ENCODE measurements around the gene EEF1A1.
"Not testable (repeated sequence)": the region's sequence is repeated elsewhere in the genome, so short reads cannot be mapped to it uniquely, and the experiment has no call there.

Gene EEF1A1

GRCh38 chr6:73537677-73538076 lies 16.8 kb upstream of the EEF1A1 start:
- DNase-seq (ENCODE audit: low read depth) = no peak

- DNase-seq (ENCODE audit: low read depth) = no peak
These were observed 13.8 kb upstream of the EEF1A1 start for GRCh38 chr6:73534628-73535027.

- DNase-seq (ENCODE audit: low read depth) = no peak
These were observed 11.5 kb upstream of the EEF1A1 start for GRCh38 chr6:73532293-73532692.

- DNase-seq (ENCODE audit: low read depth) = no peak
These were observed 8.1 kb upstream of the EEF1A1 start for GRCh38 chr6:73528897-73529296.

DNA sequence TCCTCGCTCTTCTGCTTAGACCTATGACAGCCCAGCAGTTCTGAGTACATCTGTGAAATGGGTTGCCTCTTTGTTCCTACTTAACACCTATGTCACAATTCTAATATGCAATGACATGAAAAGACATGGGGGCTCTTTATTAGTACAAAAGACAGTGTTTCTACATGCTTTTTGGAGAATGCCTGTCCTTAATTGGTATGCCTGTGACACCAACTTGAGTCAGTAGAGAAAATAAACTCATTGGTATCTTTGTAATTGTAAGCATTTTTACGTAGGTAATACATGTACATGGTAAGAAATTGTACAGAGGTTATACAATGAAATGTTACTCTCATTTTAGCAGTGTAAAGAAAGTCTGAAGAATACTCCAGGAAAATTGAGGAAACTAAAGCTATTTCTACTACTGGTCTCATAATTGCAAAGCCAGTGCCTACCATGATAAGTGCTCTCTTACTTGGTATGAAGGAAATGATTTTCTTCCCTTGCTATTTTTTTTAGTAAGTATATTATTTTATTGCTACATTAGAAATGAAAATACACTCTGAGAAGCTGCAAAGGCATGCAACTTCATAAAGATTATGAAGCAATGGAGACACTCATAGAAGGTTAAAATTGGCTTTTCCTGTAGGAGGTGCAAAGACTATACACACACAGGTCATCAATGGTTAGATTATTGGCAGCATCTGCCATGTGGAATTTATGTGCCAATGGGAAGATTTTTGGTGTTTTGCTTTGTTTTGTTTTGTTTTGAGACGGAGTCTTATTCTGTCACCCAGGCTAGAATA lies 4.9 kb upstream of the EEF1A1 start:
- no peak for DNase-seq (ENCODE audit: low read depth)

DNA sequence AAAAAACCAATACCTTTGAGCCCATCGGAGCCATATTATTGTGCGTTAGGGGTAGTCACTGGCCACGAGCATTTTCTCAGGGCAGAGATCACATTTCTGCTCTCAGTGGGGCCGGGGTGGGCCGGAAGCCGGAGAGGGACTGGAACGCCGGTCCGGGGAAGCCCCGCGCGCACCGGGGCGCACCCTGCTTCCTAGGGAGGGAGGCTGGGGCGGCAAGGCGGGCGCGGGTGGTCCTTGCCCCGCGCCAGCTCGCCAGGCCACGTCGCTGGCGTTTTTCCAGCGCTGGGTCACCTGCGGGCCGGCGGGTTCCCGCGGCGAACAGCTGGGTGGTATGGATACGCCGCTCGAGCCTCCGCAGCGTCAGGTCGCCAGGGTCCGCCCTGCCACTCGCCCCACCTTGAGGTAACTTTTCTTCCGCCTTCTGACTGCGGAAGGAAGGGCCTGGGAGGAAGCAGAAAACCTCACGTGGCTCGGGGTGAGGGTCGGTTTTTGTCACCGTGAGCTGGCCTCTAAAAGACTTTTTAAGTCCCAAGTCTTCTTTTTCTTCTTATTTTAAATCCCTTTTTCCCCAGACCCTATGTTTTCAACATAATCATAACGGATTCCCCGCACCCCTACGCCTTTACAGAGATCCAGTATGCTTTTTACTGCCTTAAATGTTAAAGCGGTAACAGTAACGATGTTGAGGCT lies 2.7 kb upstream of the EEF1A1 start:
- no peak for DNase-seq (ENCODE audit: low read depth)

DNA sequence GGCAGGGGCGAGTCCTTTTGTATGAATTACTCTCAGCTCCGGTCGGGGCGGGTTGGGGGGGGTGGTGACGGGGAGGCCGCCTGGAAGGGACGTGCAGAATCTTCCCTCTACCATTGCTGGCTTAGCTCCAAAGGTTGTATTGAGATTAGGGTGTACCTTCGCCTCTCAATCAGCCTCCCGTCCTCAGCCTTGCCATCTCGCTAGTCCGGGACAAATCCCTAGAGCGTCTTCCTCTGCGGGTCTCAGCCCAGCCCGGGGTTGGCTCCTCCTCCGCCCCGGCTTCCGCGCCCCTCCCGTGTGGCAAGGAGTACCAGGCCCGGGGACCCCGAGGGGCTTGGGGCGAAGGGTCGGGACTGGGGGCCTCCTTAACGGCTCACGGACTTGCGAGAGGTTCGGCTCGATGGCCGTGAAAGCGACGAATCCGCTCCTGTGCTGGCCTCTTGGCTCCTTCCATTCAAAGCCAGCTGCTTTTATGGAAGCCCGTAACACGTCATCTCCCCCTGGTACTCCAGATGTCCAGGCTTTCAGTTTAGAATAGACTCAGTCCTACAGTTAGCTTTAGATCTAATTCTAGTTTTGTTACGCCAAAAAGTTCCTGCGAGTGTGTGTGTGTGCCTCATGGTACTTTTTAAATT lies 636 bp upstream of the EEF1A1 start:
- DNase-seq (ENCODE audit: low read depth) = peak; percentile 63

GRCh38 chr6:73519926-73520687 lies 725 bp downstream of the EEF1A1 start:
- DNase-seq (ENCODE audit: low read depth) = peak; percentile 43

DNA sequence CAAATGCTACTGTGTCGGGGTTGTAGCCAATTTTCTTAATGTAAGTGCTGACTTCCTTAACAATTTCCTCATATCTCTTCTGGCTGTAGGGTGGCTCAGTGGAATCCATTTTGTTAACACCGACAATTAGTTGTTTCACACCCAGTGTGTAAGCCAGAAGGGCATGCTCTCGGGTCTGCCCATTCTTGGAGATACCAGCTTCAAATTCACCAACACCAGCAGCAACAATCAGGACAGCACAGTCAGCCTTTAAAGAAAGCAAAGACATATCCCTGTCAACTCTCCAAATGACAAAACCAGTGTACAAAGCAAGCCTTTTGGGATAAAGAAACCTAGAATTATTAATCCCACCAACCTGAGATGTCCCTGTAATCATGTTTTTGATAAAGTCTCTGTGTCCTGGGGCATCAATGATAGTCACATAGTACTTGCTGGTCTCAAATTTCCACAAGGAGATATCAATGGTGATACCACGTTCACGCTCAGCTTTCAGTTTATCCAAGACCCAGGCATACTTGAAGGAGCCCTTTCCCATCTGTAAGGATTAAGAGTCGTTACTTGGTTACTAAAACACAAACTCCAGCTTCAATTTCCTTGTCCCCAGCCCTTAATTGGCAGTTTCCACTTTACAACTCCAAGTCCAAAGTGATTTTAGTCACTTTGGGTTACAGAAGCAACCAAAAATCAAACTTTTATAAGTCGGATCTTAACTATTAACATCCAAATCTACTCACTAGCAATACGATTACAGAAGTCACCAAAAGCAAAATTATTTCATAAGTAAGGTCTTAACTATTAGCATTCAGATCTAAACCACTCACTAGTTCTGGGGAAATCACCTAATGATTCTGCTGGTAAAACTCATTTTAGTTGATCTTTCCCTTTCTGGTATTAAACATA lies 1.6 kb downstream of the EEF1A1 start:
- DNase-seq (ENCODE audit: low read depth) = not testable (repeated sequence)

GRCh38 chr6:73518100-73518981 lies 2.5 kb downstream of the EEF1A1 start:
- DNase-seq (ENCODE audit: low read depth) = not testable (repeated sequence)

DNA sequence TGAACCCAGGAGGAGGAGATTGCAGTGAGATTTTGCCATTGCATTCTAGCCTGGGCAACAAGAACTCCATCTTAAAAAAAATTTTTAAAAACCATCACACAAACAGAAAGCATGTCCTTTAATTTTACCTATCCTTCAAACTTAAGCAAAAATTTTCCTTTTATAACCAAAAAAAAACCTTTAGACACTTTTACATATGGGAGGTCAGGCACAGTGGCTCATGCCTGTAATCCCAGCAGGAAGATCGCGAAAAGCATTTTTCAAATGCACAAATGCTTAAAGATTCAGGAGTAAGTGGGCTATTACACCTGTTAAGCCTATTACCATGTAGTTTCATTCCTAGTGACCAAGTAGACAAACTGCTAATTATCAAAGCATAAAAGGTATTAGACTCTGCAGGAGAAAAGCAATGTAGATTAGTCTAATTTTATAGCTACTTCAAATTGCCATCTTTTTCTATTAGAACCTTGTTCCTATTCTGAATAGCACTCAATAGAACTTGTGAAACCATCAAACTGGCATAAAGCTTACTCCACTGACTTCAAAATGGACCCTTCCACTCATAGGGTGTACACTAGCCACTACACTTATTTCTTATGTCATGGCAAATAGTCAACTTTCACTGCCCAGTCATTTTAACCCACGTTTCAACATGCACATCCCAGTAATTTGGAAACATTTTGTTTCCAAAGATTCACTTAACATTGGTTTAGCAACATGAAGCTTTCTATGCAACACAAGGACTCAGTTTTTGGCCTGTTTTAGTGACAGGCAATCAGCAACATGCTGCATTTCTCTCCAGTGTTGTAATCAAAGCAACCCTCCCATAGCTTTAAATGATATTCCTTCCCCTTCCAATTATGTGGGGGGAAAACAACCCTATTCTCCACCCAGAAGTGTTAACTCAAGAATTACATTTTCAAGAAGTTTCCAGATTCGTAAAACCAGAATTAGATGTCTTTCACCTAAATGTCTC lies 4.0 kb downstream of the EEF1A1 start:
- DNase-seq (ENCODE audit: low read depth) = no peak

DNA sequence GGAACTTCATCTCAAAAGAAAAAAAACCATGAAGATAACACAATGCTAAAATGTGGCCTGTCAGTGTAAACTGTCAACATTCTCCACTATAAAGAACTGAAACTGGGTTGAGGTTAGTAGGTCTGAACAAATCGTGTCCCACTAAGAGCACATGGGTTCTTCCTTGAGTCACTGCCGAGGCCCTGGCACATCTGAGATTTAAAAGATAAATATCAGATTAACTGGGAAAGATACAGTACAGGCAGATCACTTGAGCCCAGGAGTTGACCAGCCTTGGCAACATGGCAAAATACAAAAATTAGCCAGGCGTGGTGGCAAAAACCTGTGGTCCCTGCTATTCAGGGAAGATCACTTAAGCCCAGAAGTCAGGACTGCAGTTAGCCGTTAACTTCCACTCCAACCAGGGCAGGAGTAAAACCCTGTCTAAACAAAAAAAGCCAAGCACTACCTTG lies 5.6 kb downstream of the EEF1A1 start:
- DNase-seq (ENCODE audit: low read depth) = no peak

- DNase-seq (ENCODE audit: low read depth) = no peak
These were observed 6.1 kb downstream of the EEF1A1 start for GRCh38 chr6:73514746-73515110.

DNA sequence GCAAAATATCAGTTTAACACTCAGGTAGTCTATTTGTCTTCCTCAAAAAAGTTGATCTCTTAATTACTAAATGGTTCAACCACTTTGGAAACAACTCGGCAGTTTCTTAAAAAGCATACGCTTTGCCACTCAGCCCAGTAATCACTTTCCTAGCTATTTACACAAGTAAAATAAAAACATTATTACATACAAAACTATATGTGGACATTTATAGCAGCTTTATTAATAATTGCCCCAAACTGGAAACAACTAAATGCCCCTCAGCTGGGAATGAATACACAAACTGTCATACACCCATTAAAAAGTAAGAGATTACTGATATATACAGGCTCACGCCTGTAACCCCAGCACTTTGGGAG lies 7.4 kb downstream of the EEF1A1 start:
- DNase-seq (ENCODE audit: low read depth) = no peak

DNA sequence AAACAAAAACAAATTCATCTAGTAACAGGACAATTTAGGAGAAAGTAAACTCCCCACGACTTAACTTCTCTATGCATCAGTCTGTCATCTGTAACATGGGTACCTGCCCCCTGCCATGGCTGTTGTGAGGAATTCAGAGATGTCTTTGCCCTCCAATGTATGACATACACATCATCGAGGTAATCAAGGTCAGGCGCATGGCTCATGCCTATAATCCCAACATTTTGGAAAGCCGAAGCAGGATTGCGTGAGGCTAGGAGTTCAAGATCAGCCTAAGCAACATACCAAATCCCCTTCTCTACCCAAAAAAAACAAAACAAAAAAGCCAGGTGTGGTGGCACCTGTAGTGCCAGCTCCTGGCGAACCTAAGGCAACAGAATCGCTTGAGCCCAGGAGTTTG lies 9.0 kb downstream of the EEF1A1 start:
- no peak for DNase-seq (ENCODE audit: low read depth)

DNA sequence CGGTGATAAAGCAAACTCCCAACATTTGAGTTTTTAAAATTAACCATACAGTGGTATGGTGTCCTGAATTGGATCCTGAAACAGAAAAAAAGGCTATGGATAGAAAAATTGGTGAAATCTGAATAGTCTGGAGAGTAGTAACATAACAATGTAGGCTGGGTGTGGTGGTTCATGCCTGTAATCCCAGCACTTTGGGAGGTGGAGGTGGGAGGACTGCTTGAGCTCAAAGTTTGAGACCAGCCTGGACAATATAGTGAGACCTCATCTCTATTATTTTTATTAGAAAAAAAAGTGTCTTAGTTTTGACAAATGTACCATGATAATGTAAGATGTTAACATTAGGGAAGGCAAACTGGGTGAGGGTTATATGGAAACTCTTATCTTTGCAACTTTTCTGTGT lies 11.0 kb downstream of the EEF1A1 start:
- DNase-seq (ENCODE audit: low read depth) = no peak

DNA sequence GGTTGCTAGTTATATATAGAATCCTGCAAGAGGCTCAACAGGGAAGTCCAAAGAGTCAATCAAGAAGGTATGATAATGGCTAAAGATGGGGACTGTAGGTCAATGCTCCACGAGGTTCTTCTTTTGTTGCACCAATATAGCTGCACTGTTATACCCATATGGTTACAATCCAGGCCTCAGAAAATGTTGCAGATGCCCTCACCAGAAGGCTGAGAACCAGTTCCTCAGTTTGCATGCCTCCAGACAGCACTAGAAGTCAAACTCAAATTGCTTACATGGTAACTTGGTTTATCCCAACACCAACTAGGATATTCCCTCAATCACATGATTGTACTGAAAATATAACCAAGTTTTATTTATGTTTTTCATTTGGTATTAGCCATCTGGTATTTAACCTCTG lies 12.1 kb downstream of the EEF1A1 start:
- no peak for DNase-seq (ENCODE audit: low read depth)

DNA sequence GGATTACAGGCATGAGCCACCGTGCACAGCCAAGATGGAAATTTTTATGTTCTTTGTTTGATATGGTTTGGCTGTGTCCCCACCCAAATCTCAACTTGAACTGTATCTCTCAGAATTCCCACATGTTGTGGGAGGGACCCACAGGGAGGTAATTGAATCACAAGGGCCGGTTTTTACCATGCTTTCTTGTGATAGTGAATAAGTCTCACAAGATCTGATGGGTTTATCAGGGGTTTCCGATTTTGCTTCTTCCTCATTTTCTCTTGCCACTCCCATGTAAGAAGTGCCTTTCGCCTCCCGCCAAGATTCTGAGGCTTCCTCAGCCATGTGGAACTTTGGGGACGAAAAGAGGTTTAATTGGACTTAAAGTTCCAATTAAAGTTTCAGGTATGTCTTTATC lies 14.6 kb downstream of the EEF1A1 start:
- no peak for DNase-seq (ENCODE audit: low read depth)

DNA sequence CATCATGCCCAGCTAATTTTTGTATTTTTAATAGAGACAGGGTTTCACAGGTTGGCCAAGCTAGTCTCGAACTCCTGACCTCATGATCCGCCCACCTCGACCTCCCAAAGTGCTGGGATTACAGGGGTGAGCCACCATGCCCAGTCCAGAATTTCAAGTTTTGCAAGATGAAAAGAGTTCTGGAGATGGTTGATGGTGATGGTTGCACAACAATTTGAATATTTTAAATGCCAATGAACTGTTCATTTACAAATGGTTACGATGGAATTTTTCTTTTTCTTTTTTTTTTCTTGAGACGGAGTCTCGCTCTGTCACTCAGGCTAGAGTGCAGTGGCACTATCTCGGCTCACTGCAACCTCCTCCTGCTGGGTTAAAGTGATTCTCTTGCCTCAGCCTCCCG lies 15.1 kb downstream of the EEF1A1 start:
- not testable (repeated sequence) for DNase-seq (ENCODE audit: low read depth)
